Caco-2 (cell line): ENCODE results near the gene C22orf23. TPM values are rescaled to one million over a fixed set of nuclear protein-coding genes. Genes with fewer than 3 reads are reported as not detected.

ENCODE experiments used
- BruUV-seq: library from RNA; stranded (reverse); fragments of 400-500 nt; replicated peaks from 2 replicates; lab custom pipeline; 2021; lab: Mats Ljungman, UMichigan
- CTCF ChIA-PET: fragments of 300-600 bp; sonication (Branson Sonifier 250); formaldehyde crosslinking; loops from one replicate; lab custom pipeline; 2022; ENCODE audit warnings: antibody characterized with exemption; lab: Charles Lee
- POLR2A ChIA-PET: fragments of 300-600 bp; sonication (Branson Sonifier 250); formaldehyde crosslinking; loops from one replicate; lab custom pipeline; 2022; ENCODE audit warnings: antibody characterized with exemption; lab: Charles Lee
- DNase-seq, 2 experiments: peaks; one replicate each; pipeline versions ENCODE4 v3.0.0 to v3.0.0-alpha.2; 2020 to 2022
- H3K27me3 ChIP-seq: replicated peaks from 2 replicates; pipeline ENCODE4 v1.6.0; 2011; ENCODE audit warnings: low read length; ENCODE audit not compliant: control insufficient read depth, insufficient read depth
- H3K36me3 ChIP-seq: 2 replicates; pipeline ENCODE4 v1.5.1; 2011; ENCODE audit warnings: low read length; ENCODE audit not compliant: control insufficient read depth, insufficient read depth
- H3K4me1 ChIP-seq: fragments of 250-450 bp; sonication (Bioruptor Pico); 2 replicates; pipeline ENCODE4 v1.5.1; 2020; ENCODE audit warnings: mild to moderate bottlenecking
- H3K4me3 ChIP-seq: 2 replicates; pipeline ENCODE4 v1.5.1; 2011; ENCODE audit warnings: low read depth, mild to moderate bottlenecking, control low read depth, low read length
- H3K9me3 ChIP-seq: fragments of 250-450 bp; sonication (Bioruptor Pico); 2 replicates; pipeline ENCODE4 v1.5.1; 2020; ENCODE audit warnings: mild to moderate bottlenecking, moderate library complexity
- H3K27ac Mint-ChIP-seq: one replicate; pipeline ENCODE4 v1.8.0; 2022; ENCODE audit warnings: mixed read lengths; ENCODE audit not compliant: unreplicated experiment
- H3K27me3 Mint-ChIP-seq: one replicate; pipeline ENCODE4 v1.8.0; 2022; ENCODE audit warnings: mixed read lengths; ENCODE audit not compliant: insufficient read depth, unreplicated experiment
- H3K36me3 Mint-ChIP-seq: one replicate; pipeline ENCODE4 v1.8.0; 2022; ENCODE audit warnings: mild to moderate bottlenecking, mixed read lengths; ENCODE audit not compliant: insufficient read depth, unreplicated experiment
- H3K4me1 Mint-ChIP-seq: one replicate; pipeline ENCODE4 v1.8.0; 2022; ENCODE audit warnings: low read depth, mixed read lengths; ENCODE audit not compliant: unreplicated experiment
- H3K4me3 Mint-ChIP-seq: one replicate; pipeline ENCODE4 v1.8.0; 2022; ENCODE audit warnings: mild to moderate bottlenecking, moderate library complexity, mixed read lengths; ENCODE audit not compliant: unreplicated experiment
- H3K9me3 Mint-ChIP-seq: one replicate; pipeline ENCODE4 v1.8.0; 2022; ENCODE audit warnings: mixed read lengths; ENCODE audit not compliant: unreplicated experiment
- CTCF ChIP-seq, 2 experiments: fragments of 200-600 bp in 1 of 2; IDR thresholded peaks; 1 replicate in 1 of 2; 2 replicates in 1 of 2; pipeline versions ENCODE4 v1.5.1 to v1.8.0; 2011 to 2022; ENCODE audit warnings: antibody characterized with exemption in 1 of 2, control low read depth in 1 of 2, inconsistent platforms in 1 of 2, low read depth in 1 of 2, low read length in 1 of 2, mild to moderate bottlenecking in 1 of 2, moderate library complexity in 1 of 2; ENCODE audit not compliant: insufficient read depth in 1 of 2, severe bottlenecking in 1 of 2, unreplicated experiment in 1 of 2
- intact Hi-C: fragments of 100-400 bp; cut with micrococcal nuclease; formaldehyde crosslinking; loops from one replicate; pipeline ENCODE4 v1.10.0; 2022; ENCODE audit not compliant: unreplicated experiment
- total RNA-seq: library from RNA; stranded (reverse); gene quantifications from 2 replicates; pipeline ENCODE4 v1.2.3, GENCODE V29; 2022

C22orf23 gene
- total RNA-seq, 1 experiment from 2014 or later: not detected

- H3K9me3 Mint-ChIP-seq: no peaks in the 10 kb centered on the region
- Histone ChIP-seq H3K9me3 (no peaks in the 10 kb centered on the region), H3K27me3 (no peaks in the 10 kb centered on the region), H3K36me3 (no peaks in the 10 kb centered on the region), H3K4me3 (no peak overlapping the region), H3K4me1 (no peaks in the 10 kb centered on the region)
- no TSS peak for BruUV-seq
- intact Hi-C loops: no loop called here
- POLR2A ChIA-PET: no interaction called here
- no peaks in the 10 kb centered on the region for H3K36me3 Mint-ChIP-seq
- H3K4me1 Mint-ChIP-seq: peaks cover 5% of the 10 kb centered on the region
- no peak overlapping the region for H3K4me3 Mint-ChIP-seq
- DNase-seq: no peak
- CTCF ChIA-PET: no interaction called here
- no peaks in the 10 kb centered on the region for H3K27me3 Mint-ChIP-seq
- H3K27ac Mint-ChIP-seq: no peak overlapping the region
- TF ChIP-seq CTCF (IDR thresholded peaks at IDR 0.05; ENCODE audit: insufficient read depth in 1 of 2, low read depth in 1 of 2, low read length in 1 of 2, severe bottlenecking in 1 of 2, unreplicated experiment in 1 of 2): no peak
These were observed 45.1 kb upstream of the C22orf23 start for GRCh38 chr22:37998543-37998942.

GRCh38 chr22:37996515-37997246 lies 43.3 kb upstream of the C22orf23 start:
- H3K36me3 ChIP-seq: no peaks in the 10 kb centered on the region
- intact Hi-C loops: no loop called here
- no TSS peak for BruUV-seq
- Mint-ChIP-seq H3K27me3 (no peaks in the 10 kb centered on the region), H3K36me3 (no peaks in the 10 kb centered on the region), H3K27ac (no peak overlapping the region), H3K4me3 (no peak overlapping the region), H3K9me3 (no peaks in the 10 kb centered on the region), H3K4me1 (no peaks in the 10 kb centered on the region)
- CTCF ChIA-PET: no interaction called here
- no peak for TF ChIP-seq CTCF (IDR thresholded peaks at IDR 0.05; ENCODE audit: insufficient read depth in 1 of 2, low read depth in 1 of 2, low read length in 1 of 2, severe bottlenecking in 1 of 2, unreplicated experiment in 1 of 2)
- no peaks in the 10 kb centered on the region for H3K4me1 ChIP-seq
- no peak for DNase-seq
- no peaks in the 10 kb centered on the region for H3K9me3 ChIP-seq
- no peaks in the 10 kb centered on the region for H3K27me3 ChIP-seq
- POLR2A ChIA-PET: no interaction called here
- no peak overlapping the region for H3K4me3 ChIP-seq

- ChIA-PET CTCF (no interaction called here), POLR2A (interaction anchor here (0.6 kb wide), 1 partner anchor 9 kb away, joined by 3 read pairs; no protein-coding TSS in a partner anchor)
- intact Hi-C loops: no loop called here
- Mint-ChIP-seq H3K4me3 (no peak overlapping the region), H3K27me3 (no peaks in the 10 kb centered on the region), H3K36me3 (no peaks in the 10 kb centered on the region), H3K4me1 (no peaks in the 10 kb centered on the region), H3K9me3 (no peaks in the 10 kb centered on the region), H3K27ac (no peak overlapping the region)
- H3K4me3 ChIP-seq: no peak overlapping the region
- BruUV-seq: no TSS peak
- no peaks in the 10 kb centered on the region for H3K4me1 ChIP-seq
- H3K36me3 ChIP-seq: no peaks in the 10 kb centered on the region
- H3K9me3 ChIP-seq: no peaks in the 10 kb centered on the region
- DNase-seq: no peak
- no peak for TF ChIP-seq CTCF (IDR thresholded peaks at IDR 0.05; ENCODE audit: insufficient read depth in 1 of 2, low read depth in 1 of 2, low read length in 1 of 2, severe bottlenecking in 1 of 2, unreplicated experiment in 1 of 2)
- no peaks in the 10 kb centered on the region for H3K27me3 ChIP-seq
These were observed 42.7 kb upstream of the C22orf23 start for GRCh38 chr22:37996079-37996478.
